Esophagus (tissue), 2 donors: ENCODE results near the gene LRRN2. TPM values are rescaled to one million over a fixed set of nuclear protein-coding genes. Genes with fewer than 3 reads are reported as not detected.

Source experiments
- H3K27ac ChIP-seq, 2 donors: one replicate each; pipeline ENCODE4 v1.5.1; 2013; ENCODE audit warnings: low read depth in 2 of 2, mild to moderate bottlenecking in 2 of 2, inconsistent platforms in 1 of 2, low read length in 1 of 2, moderate library complexity in 1 of 2
- H3K27me3 ChIP-seq, 2 donors: one replicate each; pipeline ENCODE4 v1.6.1; 2013; ENCODE audit warnings: low read length in 2 of 2, control low read depth in 1 of 2, mild to moderate bottlenecking in 1 of 2; ENCODE audit not compliant: insufficient read depth in 2 of 2, control insufficient read depth in 1 of 2
- H3K36me3 ChIP-seq, 2 donors: one replicate each; pipeline ENCODE4 v1.6.1; 2013; ENCODE audit warnings: low read length in 1 of 2; ENCODE audit not compliant: control insufficient read depth in 2 of 2, insufficient read depth in 2 of 2
- H3K4me1 ChIP-seq, 2 donors: one replicate each; pipeline ENCODE4 v1.6.1; 2013; ENCODE audit warnings: low read length in 1 of 2; ENCODE audit not compliant: control insufficient read depth in 2 of 2, insufficient read depth in 2 of 2
- H3K4me3 ChIP-seq, 2 donors: one replicate each; pipeline ENCODE4 v1.5.1; 2013; ENCODE audit warnings: low read length in 2 of 2, mild to moderate bottlenecking in 2 of 2, low read depth in 1 of 2, moderate library complexity in 1 of 2
- H3K9me3 ChIP-seq, 2 donors: one replicate each; pipeline ENCODE4 v1.6.1; 2013; ENCODE audit warnings: mild to moderate bottlenecking in 2 of 2, low read depth in 1 of 2, low read length in 1 of 2, moderate library complexity in 1 of 2; ENCODE audit not compliant: control insufficient read depth in 2 of 2, insufficient read depth in 1 of 2
- WGBS, 2 donors: extraction: QIAGEN DNeasy Blood & Tissue Kit; methylation state at CpG; one replicate each; pipeline ENCODE4 v1.1.7; 2013; 5-methylcytosine and 5-hydroxymethylcytosine counted together
- polyA plus RNA-seq, 2 donors: library from polyadenylated mRNA; stranded (reverse); fragments of 200-250 nt; gene quantifications; one replicate each; pipeline ENCODE4 v1.2.3, GENCODE V29; 2013
- donor health status: healthy with polysubstance abuse.
- donor health status: Bipolar disorder and iron deficiency.

The LRRN2 gene
- polyA plus RNA-seq, 2 donors = 0.65 to 0.88 TPM

- Histone ChIP-seq H3K27me3 (no peaks in the 10 kb centered on the region), H3K36me3 (no peaks in the 10 kb centered on the region), H3K4me3 (no peak overlapping the region), H3K27ac (no peak overlapping the region), H3K9me3 (peaks cover 0 to 3% of the 10 kb centered on the region in 2 donors), H3K4me1 (peaks cover 0 to 3% of the 10 kb centered on the region in 2 donors)
- WGBS, 2 donors = 76 to 80% methylated on average over 11 of the region's 11 CpGs
Measured at GRCh38 chr1:204584699-204585372, 100.7 kb downstream of the LRRN2 start.

DNA sequence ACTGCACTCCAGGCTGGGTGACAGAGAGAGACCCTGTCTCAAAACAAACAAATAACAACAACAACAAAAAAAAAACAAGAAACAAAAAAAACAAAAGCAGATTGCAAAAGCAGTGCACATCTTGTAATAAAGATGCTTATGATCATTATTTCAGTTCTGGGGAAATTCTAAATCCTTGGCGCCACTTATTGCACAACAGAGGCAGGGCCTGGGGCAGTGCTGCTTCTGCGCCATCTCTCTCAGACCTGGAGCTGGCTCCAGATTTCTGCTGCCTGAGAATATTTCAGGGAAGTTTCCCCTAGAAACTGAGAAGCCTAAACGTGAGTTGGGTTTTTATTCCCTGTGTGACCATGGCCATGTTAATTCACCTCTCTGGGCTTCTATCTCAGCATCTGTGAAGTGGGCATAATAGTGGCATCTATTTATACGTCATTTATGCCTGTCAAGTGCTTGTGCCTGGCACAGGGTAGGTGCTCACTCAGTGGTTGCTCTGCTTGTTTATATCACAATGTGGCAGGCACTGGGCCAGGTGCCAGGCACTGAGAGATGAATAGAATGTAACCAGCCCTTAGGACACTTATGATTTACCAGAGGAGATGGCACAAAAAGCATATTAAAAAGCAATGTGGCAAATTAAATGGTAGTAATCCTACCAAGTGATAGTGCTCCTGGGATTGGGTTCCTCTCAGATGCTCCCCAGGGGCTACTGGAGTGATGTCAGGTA lies 101.5 kb downstream of the LRRN2 start:
- Histone ChIP-seq H3K36me3 (no peaks in the 10 kb centered on the region), H3K4me3 (no peak overlapping the region), H3K4me1 (peaks cover 0 to 4% of the 10 kb centered on the region in 2 donors), H3K27ac (no peak overlapping the region), H3K9me3 (peaks cover 0 to 3% of the 10 kb centered on the region in 2 donors), H3K27me3 (no peaks in the 10 kb centered on the region)
- WGBS, 2 donors = 55 to 62% methylated on average over 4 of the region's 4 CpGs

DNA sequence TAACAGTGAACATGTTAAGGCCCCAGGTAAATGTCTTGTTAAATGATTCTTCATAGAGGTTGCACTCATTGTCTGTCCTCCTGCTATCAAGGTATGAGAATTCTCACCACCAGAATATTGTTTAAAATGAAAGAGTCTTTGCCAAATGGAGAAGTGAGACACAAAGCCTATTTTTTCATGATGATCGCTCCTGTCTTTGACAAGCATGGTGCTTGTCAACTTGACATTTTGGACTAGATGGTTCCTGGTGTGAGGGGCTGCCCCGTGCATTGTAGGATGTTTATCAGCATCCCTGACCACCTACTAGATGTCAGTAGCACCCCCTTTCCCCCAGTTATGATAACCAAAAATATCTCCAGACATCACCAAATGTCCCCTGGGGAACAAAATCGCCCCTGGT lies 103.8 kb downstream of the LRRN2 start:
- Histone ChIP-seq H3K27ac (no peak overlapping the region), H3K9me3 (peaks cover 0 to 3% of the 10 kb centered on the region in 2 donors), H3K27me3 (no peaks in the 10 kb centered on the region), H3K4me1 (peaks cover 0 to 7% of the 10 kb centered on the region in 2 donors), H3K4me3 (no peak overlapping the region), H3K36me3 (no peaks in the 10 kb centered on the region)
- 94 to 96% methylated on average over 3 of the region's 3 CpGs for WGBS, 2 donors

- peaks cover 0 to 3% of the 10 kb centered on the region in 2 donors for H3K9me3 ChIP-seq
- 80 to 87% methylated on average over 2 of the region's 2 CpGs for WGBS, 2 donors
Measured at GRCh38 chr1:204580862-204581261, 104.7 kb downstream of the LRRN2 start.

GRCh38 chr1:204579681-204580080 lies 105.9 kb downstream of the LRRN2 start:
- WGBS, 2 donors = 82 to 84% methylated on average over 6 of the region's 6 CpGs
- Histone ChIP-seq H3K36me3 (no peaks in the 10 kb centered on the region), H3K4me1 (peaks cover 0 to 11% of the 10 kb centered on the region in 2 donors), H3K27ac (no peak overlapping the region), H3K4me3 (no peak overlapping the region), H3K27me3 (no peaks in the 10 kb centered on the region), H3K9me3 (peaks cover 0 to 3% of the 10 kb centered on the region in 2 donors)

More at GRCh38 chr1:204580862-204581261, 104.7 kb downstream of the LRRN2 start:
- no peak overlapping the region for H3K4me3 ChIP-seq
- H3K27ac ChIP-seq = no peak overlapping the region
- H3K27me3 ChIP-seq = no peaks in the 10 kb centered on the region
- peaks cover 0 to 11% of the 10 kb centered on the region in 2 donors for H3K4me1 ChIP-seq
- no peaks in the 10 kb centered on the region for H3K36me3 ChIP-seq

- peaks cover 0 to 3% of the 10 kb centered on the region in 2 donors for H3K9me3 ChIP-seq
- no peak overlapping the region for H3K4me3 ChIP-seq
- H3K27me3 ChIP-seq = no peaks in the 10 kb centered on the region
- 55 to 61% methylated on average over 18 of the region's 18 CpGs for WGBS, 2 donors
- H3K27ac ChIP-seq = no peak overlapping the region
- H3K4me1 ChIP-seq = peaks cover 0 to 13% of the 10 kb centered on the region in 2 donors
- no peaks in the 10 kb centered on the region for H3K36me3 ChIP-seq
Measured at GRCh38 chr1:204578867-204579664, 106.5 kb downstream of the LRRN2 start.

- Histone ChIP-seq H3K27me3 (no peaks in the 10 kb centered on the region), H3K4me3 (no peak overlapping the region), H3K27ac (no peak overlapping the region), H3K36me3 (no peaks in the 10 kb centered on the region), H3K9me3 (peaks cover 0 to 3% of the 10 kb centered on the region in 2 donors), H3K4me1 (peaks cover 0 to 13% of the 10 kb centered on the region in 2 donors)
- 89 to 92% methylated on average over 10 of the region's 10 CpGs for WGBS, 2 donors
Measured at GRCh38 chr1:204577794-204578478, 107.6 kb downstream of the LRRN2 start.

DNA sequence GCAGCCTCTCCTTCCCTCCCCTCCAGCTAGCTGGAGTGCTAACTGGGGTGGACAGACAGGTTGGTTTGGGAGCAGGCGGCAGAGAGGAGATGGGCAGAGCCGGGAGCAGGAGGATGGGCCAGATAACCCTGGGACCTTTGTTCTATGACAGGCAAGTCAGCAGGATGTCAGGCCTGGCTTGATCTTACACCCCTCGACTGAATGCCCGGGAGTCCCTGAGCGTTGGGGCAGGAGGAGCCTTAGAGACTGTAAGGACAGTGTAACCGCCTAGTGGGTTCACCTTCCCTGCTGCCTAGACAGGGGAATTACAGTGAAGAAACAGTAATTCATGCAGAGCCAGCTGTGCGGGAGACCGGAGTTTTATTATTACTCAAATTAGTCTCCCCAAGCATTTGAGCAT lies 109.1 kb downstream of the LRRN2 start:
- no peak overlapping the region for H3K27ac ChIP-seq
- H3K36me3 ChIP-seq = no peaks in the 10 kb centered on the region
- no peaks in the 10 kb centered on the region for H3K9me3 ChIP-seq
- WGBS, 2 donors = 82 to 87% methylated on average over 8 of the region's 8 CpGs
- H3K4me1 ChIP-seq = peaks cover 2 to 15% of the 10 kb centered on the region in 2 donors
- no peak overlapping the region for H3K4me3 ChIP-seq
- H3K27me3 ChIP-seq = no peaks in the 10 kb centered on the region
